GM04503 (cell line): ENCODE results near the gene CHST11.
A peak's percentile ranks its signal among the peaks of the same experiment; 100 is the strongest.

ENCODE experiments used
- DNase-seq: peaks from one replicate; pipeline ENCODE4 v3.0.0-alpha.2; 2012; ENCODE audit warnings: low read depth

Gene CHST11

DNA sequence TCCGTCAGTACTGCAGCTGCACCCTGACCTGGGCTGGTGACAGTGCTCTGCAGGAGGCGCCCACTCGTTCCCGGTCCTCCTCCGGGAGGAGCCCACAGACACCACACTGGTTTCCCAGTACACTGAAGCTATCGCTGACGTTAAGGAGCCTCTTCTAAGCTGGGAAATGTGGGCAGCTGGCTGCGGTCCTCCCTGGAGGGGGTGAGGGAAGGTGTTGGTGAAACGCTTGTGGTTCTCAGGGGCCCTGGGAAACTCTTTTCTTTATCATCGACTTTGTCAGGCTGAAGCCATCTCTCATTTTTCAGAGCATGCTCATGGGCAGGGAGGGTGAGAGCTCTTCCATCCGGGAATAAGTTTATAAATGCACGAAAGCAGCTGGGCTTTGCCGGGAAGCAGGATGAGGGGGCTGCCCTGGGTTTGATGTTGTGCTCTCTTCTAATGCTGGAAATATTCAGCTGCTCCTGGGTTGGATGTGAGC, 176.0 kb downstream of the CHST11 start:
- DNase-seq: peak; percentile 17

DNA sequence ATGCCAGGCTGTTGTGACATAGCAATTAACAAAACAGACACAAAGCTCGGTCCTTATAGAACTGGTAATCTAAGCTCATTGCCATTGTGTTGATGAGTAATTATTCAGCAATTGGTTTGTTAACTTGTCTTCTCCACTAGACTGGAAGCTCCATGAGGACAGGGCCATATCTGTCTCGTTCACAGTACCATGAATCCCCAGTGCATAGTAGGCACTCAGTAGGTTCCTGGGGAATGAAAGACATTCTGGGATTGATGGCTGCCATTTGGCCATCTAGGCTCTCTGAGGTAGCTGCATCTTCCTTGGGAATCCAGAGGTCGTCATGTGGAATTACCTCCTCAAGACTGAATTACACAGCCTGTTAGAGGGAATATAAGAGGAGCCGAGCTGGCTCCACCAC, 177.3 kb downstream of the CHST11 start:
- no peak for DNase-seq

DNA sequence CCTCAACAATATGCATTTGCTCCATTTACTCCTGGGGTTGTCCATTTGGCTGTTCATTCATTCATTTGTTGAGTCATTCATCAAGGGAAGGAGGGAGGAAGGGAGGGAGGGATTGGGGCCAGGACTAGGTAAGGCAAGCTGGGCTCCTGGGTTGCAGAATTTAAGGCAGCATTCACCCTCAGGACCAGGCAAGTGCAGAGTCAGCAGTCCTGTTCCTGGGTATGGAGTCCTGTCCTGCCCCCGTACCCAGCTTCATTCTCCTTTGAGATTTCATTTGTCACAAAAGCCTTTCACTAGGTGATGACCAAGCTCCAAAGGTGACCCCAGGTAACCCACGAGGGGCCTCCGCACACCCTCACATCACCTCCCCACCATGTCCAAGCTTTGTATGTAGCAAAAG, 178.1 kb downstream of the CHST11 start:
- DNase-seq: no peak

DNA sequence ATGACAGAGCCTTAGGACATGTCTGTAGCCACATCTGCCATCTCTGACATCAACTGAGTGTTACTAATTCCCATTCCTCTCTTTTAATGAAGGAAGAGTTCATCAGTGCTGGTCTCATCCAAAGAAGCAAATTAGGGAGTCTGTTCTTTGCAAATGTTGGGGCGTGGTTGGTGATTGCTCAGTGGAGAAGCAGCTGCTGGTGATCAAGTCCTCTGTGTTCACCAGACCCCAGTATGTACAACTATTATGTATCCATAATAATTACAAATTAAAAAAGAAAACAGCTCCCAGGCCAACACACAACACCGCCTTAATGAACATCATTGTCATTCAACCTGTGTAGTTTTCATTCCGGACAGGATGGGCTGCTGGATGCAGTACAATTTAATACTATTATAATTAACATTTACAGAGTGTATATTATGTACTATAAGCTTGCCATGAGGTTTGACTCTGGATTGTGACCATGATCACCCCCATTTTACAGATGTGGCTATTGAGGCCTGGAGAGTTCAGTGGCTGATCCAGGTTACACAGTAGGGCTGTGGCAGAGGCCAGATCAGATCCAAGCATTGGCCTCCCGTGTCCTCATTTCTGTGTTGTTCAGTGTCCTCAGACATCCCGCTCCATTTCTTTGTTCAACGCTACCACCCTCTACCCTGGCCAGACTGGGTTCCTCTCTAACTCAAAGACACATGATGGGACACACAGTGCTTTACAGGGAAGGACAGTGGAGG, 179.0 kb downstream of the CHST11 start:
- no peak for DNase-seq

- DNase-seq: no peak
Measured at GRCh38 chr12:104636496-104636895, 179.7 kb downstream of the CHST11 start.

DNA sequence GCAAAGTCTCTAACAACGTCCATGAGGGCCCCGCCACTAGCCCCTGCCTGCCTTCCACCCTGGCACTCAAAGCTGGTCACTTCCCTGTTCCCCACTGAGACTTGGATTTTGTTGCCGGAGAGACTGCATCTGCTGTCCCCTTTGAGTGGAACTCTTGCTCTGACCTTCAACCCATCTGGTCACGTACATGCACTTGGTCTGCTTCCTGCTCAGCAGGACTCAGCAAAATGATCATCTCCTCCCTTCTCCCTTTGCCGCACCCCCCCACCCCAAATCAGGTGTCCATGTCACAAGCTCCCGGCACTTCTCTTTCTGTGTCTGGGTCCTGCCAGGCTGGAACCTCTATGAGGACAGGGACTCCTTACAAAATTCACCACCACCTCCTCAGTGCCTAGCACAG, 180.9 kb downstream of the CHST11 start:
- DNase-seq: no peak

DNA sequence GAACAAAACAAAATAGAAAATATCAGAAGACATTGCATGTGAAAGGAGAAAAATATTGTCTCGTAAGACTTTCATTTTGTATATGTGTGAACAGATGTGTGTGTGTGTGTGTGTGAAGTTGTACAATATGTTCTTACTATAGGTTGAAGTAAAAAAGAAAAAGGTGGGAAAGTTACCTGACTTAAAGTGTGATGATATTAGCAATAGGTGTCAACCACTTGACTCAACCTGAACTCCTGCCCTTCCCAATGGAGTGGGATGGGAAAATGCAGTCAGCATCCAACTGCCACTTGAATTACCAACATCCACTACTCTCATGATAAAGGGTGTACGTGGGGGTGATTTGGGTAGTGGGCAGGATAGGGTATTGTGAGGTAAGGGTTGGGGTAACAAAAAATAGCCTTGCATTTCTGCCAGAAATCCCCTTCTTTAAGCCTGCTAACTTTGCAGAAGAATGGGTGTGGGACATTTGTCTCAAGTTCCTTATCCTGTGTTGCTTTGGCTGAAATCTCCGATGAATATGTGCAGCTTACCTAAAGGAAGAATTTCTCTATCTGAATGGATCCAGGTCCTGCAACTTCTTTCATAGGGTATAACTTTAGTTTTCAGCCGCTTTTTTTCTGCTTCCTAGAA, 181.6 kb downstream of the CHST11 start:
- DNase-seq: no peak

GRCh38 chr12:104638851-104639240, 182.1 kb downstream of the CHST11 start:
- no peak for DNase-seq

GRCh38 chr12:104640956-104641355, 184.2 kb downstream of the CHST11 start:
- DNase-seq: no peak

- DNase-seq: no peak
Measured at GRCh38 chr12:104641862-104642261, 185.1 kb downstream of the CHST11 start.

- no peak for DNase-seq
Measured at GRCh38 chr12:104643093-104643818, 186.5 kb downstream of the CHST11 start.

DNA sequence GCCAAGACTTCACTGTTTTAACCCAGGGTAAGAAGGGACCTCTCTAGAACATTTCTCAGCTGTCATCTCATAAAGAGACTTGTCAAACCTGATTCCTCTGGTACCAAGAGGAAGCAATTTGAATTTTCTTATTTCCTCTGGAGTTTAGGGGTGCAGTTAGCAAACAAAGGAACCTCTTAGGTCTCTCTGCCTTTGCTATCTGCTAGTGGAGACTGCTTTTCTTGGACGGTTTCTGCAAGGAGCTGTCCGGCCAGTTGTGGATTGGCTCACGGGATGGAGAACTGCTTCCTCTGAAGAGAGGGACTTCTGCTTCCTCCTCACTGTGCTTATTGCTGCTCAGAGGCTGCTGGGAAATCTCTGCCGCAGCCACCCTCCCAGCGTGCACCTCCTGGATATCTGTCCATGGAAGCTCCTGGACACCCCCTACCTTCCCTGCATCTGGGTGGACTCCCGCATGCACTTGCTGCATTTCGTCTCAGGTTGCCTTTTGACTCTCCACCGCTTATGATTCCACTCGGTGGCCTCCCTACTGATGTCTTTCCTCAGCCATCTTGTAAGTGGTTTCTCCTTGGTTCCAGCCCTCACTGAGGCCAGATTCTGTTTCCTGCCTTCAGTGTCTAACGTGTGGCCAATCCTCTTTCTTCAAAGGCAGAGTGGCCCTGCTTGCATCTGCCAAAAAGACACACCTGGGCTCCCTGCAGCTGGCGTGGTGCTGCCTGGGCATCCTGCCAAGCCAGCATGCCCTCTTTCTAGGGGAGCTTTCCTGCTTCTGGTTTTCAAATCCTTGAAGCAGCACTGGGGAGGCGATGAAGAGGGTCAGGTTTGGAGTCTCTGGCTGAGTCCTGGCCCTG, 187.3 kb downstream of the CHST11 start:
- DNase-seq: no peak

DNA sequence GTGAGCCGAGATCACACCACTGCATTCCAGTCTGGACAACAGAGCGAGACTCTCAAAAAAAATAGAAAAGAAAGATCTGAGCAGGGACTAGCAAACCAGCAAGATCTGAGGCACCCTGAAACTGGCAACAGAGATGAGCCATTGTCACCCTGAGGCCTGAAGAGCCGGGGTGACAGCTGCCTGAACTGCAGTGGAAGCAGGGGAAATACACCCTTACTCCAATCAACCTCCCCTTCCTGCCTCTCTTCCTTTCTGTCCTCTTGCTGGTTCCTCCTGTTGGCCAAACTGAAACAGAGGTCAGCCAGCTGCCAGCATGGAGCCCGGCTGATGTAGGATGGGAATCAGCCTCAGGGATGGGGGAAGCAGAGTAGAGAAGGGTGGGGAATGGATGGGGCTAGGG, 192.0 kb downstream of the CHST11 start:
- DNase-seq: no peak

DNA sequence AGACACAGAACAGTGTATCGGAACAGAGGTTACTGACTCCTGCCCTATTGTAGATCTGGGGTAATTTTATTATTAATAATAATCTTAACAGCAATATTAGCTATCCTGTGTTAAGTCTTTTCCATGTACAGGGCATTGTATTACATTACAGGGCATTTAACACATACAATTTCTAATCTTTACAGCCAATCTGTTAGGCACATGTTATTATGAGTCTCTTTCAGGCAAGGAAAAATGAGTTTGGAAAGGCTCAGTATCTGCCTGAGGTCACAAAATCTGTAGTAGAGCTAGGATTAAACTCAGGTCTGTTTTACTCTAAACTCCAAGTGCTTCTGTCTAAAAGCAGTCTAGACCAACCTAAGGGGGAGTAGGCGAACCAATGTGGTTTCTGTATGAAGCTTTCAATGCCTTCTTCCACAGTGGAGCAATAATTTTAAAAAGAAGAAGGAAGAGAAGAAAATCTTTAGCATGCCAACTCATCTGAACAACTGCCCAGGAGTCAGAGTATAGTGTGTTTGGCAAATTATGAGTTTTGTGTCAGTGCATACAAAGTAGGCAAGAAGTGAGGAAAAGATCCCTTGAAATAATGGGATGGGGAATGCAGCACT, 192.6 kb downstream of the CHST11 start:
- DNase-seq: no peak

- no peak for DNase-seq
Measured at GRCh38 chr12:104649921-104650320, 193.2 kb downstream of the CHST11 start.

DNA sequence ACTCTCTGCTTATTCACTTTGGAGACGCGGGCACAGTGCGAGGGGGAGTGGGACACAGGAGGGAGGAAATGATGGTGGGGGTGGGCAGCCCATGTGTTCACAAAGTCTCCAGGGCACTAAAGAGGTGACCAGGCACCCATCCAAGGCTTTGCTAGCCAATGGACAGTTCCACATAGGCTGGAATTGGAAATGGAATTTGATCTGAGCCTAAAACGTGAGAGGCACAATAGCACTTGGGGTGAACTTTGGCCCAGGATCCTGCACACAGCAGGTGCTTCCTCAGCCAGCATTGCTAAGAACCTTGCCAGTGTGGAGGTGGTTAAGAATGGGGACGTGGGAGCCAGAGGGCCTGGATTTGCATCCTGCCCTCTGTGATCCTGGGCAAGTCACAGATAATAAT, 193.8 kb downstream of the CHST11 start:
- DNase-seq: no peak

DNA sequence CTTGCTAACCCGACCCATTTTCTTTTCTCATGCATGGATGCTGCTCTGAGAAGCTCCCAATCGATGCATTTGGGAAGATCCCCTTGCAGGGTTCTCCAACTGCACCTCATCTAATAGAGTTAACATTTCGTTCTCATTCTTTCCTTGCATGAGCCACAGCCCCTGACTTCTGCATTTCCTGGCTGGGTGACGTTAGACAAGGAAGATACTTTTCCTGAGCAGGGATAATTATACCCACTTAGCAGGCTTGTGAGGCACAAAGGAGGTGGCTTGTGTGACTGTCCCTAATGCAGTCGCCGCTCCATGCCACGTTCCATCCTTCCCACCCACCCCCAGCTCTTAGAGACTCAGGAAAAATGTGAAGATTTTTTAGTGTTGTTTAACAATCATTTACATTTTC, 195.1 kb downstream of the CHST11 start:
- DNase-seq: no peak

GRCh38 chr12:104652358-104652757, 195.6 kb downstream of the CHST11 start:
- DNase-seq: no peak

- DNase-seq: no peak
Measured at GRCh38 chr12:104652910-104653309, 196.2 kb downstream of the CHST11 start.

DNA sequence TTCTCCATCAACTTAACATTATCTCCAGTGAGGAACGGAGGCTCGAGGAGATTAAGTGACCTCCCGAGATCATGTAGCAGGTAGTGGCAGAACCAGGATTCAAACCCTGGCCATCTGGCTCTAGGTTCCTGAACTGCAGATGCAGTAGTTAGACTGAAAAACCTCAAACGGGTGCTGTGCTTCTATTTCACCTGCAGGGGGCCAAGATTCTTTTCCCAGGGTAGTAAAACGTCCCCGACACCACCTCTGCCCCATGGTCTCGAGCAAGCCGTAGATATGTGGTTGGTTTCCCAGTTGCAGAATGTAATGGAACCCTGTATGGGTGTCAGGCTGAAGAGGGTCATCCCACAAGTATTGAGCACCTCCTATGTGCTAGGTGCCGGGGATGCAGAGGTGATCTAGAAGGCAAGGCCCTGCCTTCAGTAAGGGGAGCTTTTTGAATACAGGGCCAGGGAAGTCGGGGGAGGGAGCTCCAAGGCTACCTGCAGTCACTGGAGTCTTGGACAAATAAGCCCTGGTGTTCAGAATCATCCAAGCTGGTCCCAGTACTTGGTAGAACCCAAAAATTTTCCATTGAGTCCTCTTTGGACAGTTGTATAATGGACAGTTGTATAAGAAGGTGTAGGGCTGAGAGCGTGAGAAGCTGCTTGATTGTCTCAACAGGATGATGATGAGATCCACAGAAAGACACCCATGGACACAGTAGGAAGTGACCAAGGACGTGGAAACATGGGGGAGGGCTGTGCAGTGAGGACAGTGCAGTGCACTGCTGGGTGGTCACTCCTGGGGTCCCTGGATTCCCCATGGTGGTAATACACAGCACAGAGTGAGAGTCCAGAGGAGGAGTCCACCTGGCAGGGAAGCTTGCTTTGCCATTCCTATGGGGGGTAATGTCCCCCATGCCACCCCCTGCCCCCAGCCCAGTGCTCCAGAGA, 197.2 kb downstream of the CHST11 start:
- no peak for DNase-seq
